MCF 10A (cell line): ENCODE data around the gene RGS19. TPM values are rescaled to one million over a fixed set of nuclear protein-coding genes. Genes with fewer than 3 reads are reported as not detected.

Source experiments
- BruUV-seq: library from RNA; stranded (reverse); fragments of 400-500 nt; replicated peaks from 2 replicates; lab custom pipeline; 2021; lab: Mats Ljungman, UMichigan
- CTCF ChIA-PET: fragments of 300-600 bp; sonication (Branson Sonifier 250); formaldehyde crosslinking; extraction: SDS; loops from one replicate; lab custom pipeline; 2021; ENCODE audit warnings: antibody characterized with exemption, inconsistent platforms; lab: Yijun Ruan, JAX
- POLR2A ChIA-PET: fragments of 300-600, 350-650 bp; sonication (Branson Sonifier 250); formaldehyde crosslinking; extraction: SDS; loops from one replicate; lab custom pipeline; 2020; ENCODE audit warnings: antibody characterized with exemption, inconsistent platforms; lab: Yijun Ruan, JAX
- DNase-seq: peaks from one replicate; pipeline ENCODE4 v3.0.0-alpha.2; 2018; ENCODE audit not compliant: unreplicated experiment
- H3K27ac Mint-ChIP-seq: one replicate; pipeline ENCODE4 v1.8.0; 2022; ENCODE audit warnings: mild to moderate bottlenecking, low read depth, mixed read lengths; ENCODE audit not compliant: unreplicated experiment
- H3K27me3 Mint-ChIP-seq: one replicate; pipeline ENCODE4 v1.8.0; 2022; ENCODE audit warnings: mixed read lengths; ENCODE audit not compliant: insufficient read depth, unreplicated experiment
- H3K36me3 Mint-ChIP-seq: one replicate; pipeline ENCODE4 v1.8.0; 2022; ENCODE audit warnings: mild to moderate bottlenecking, moderate library complexity, mixed read lengths; ENCODE audit not compliant: insufficient read depth, unreplicated experiment
- H3K4me1 Mint-ChIP-seq: one replicate; pipeline ENCODE4 v1.8.0; 2022; ENCODE audit warnings: mixed read lengths; ENCODE audit not compliant: insufficient read depth, unreplicated experiment
- H3K4me3 Mint-ChIP-seq: one replicate; pipeline ENCODE4 v1.8.0; 2022; ENCODE audit warnings: mild to moderate bottlenecking, moderate library complexity, mixed read lengths; ENCODE audit not compliant: unreplicated experiment
- H3K9me3 Mint-ChIP-seq: one replicate; pipeline ENCODE4 v1.8.0; 2022; ENCODE audit warnings: mixed read lengths; ENCODE audit not compliant: unreplicated experiment
- intact Hi-C: fragments of 100-400 bp; cut with micrococcal nuclease; formaldehyde crosslinking; loops from 2 replicates; pipeline ENCODE4 v1.14.1; 2022
- total RNA-seq: library from RNA; stranded (reverse); gene quantifications from 2 replicates; pipeline ENCODE4 v1.2.3, GENCODE V29; 2022
- TF ChIP-seq, protein P1 (sequence below): fragments of 200-600 bp; IDR thresholded peaks from one replicate; pipeline ENCODE4 v1.8.0; 2022; ENCODE audit warnings: antibody characterized with exemption, mild to moderate bottlenecking; ENCODE audit not compliant: unreplicated experiment

The RGS19 gene
- total RNA-seq, 1 experiment from 2014 or later: 8.8 TPM

DNA sequence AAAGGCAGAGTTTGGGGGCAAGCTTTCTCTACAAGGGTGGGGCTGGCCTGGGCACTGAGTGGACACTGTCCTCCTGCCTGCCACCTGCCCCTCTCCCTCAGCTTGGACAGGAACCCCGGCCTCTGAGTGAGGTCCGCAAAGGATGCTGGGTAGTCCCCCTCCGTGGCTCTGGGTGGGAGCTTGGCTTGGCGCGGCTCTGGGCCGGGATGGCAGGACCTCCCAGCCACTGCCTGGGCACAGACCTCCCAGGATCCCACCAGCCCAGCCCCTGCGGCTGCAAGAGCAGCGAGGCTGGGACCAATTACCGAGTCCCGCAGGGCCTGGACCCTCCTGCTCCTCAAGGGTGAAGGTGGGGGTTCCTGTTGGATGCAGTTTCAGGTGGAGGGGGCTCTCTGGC, 27.0 kb downstream of the RGS19 start:
- intact Hi-C loops: no loop called here
- no peaks in the 10 kb centered on the region for H3K36me3 Mint-ChIP-seq
- no peak for DNase-seq
- ChIA-PET CTCF (interaction anchor here (0.9 to 13.7 kb wide), 3 partner anchors 12 to 72 kb away, joined by 3 to 284 read pairs (median 6); partner anchors contain the start of genes C20orf204 and PRPF6), POLR2A (interaction anchor here (0.7 to 3.5 kb wide), 5 partner anchors 7 to 187 kb away, joined by 3 to 16 read pairs (median 4); partner anchors contain the start of genes TCEA2 and TPD52L2)
- BruUV-seq: no TSS peak
- peaks cover 7% of the 10 kb centered on the region for H3K4me1 Mint-ChIP-seq
- H3K27me3 Mint-ChIP-seq: no peaks in the 10 kb centered on the region
- H3K4me3 Mint-ChIP-seq: no peak overlapping the region
- H3K9me3 Mint-ChIP-seq: no peaks in the 10 kb centered on the region
- no peak overlapping the region for H3K27ac Mint-ChIP-seq
- TF ChIP-seq, protein P1, sequence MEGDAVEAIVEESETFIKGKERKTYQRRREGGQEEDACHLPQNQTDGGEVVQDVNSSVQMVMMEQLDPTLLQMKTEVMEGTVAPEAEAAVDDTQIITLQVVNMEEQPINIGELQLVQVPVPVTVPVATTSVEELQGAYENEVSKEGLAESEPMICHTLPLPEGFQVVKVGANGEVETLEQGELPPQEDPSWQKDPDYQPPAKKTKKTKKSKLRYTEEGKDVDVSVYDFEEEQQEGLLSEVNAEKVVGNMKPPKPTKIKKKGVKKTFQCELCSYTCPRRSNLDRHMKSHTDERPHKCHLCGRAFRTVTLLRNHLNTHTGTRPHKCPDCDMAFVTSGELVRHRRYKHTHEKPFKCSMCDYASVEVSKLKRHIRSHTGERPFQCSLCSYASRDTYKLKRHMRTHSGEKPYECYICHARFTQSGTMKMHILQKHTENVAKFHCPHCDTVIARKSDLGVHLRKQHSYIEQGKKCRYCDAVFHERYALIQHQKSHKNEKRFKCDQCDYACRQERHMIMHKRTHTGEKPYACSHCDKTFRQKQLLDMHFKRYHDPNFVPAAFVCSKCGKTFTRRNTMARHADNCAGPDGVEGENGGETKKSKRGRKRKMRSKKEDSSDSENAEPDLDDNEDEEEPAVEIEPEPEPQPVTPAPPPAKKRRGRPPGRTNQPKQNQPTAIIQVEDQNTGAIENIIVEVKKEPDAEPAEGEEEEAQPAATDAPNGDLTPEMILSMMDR: no peak

DNA sequence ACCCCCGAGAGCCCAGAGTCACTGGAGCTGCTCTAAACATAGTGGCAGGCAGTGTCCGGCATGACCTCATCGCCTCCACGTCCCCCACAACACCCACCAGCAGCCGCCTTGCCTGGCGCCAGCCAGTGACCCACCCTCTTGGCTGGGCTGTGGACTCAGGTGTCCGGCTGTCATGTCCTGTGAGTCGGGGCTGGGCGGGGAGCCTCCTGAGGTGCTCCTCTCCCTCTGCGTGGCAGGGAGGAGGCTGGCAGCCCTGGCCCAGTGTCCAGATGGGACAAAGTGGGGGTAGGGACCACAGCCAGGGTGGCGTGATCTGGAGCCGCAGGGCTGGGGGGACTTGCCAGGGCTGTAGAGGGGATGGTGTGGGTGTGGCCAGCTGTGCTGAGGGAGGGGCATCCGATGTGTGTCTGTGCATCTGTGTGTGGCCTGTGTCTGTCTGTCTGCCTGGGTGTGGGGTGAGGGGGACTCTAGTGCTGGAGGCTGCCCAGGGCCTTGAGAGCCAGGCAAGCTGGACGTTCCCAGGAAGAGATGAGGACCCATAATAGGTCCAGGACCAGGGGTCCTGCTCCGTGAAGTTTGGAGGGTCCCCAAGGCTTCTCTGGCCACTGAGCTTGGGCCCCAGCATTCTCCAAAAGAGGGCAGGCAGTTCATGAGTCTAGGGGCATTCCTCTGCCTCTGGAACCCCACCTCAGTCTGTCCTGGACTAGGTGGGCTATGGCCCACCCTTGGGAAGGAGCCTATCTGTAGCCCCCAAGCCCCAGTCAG, 27.6 kb downstream of the RGS19 start:
- TF ChIP-seq, protein P1: no peak
- no peak overlapping the region for H3K27ac Mint-ChIP-seq
- intact Hi-C loops: no loop called here
- ChIA-PET CTCF (interaction anchor here (0.9 to 13.7 kb wide), 4 partner anchors 9 to 71 kb away, joined by 3 to 284 read pairs (median 4); partner anchors contain the start of genes C20orf204 and PRPF6), POLR2A (interaction anchor here (0.8 to 3.5 kb wide), 3 partner anchors 10 to 187 kb away, joined by 3 to 16 read pairs (median 3); partner anchors contain the start of genes TCEA2 and TPD52L2)
- no peaks in the 10 kb centered on the region for H3K27me3 Mint-ChIP-seq
- peaks cover 7% of the 10 kb centered on the region for H3K4me1 Mint-ChIP-seq
- no peaks in the 10 kb centered on the region for H3K36me3 Mint-ChIP-seq
- no peaks in the 10 kb centered on the region for H3K9me3 Mint-ChIP-seq
- no TSS peak for BruUV-seq
- no peak for DNase-seq
- H3K4me3 Mint-ChIP-seq: no peak overlapping the region

DNA sequence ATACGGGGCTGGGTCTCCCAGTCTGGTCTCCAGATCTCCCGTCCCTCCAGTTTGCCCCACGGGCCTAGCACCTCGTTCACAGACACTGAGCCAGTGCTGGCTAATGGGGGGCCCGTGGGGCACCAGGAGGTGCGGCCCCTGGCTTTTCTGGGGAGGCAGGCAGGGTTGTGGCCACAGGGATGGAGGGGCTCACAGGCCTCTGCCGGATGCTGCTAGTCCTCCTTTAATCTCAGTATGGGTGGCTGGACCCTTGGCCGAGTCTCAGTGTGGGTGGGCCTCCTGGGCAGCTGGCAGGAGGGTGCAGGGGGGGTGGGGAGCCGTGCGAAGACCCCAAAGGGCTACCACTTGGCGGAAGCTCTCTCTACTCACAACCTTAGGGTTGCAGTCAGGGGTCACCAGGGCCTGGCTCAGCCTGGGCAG, 28.3 kb downstream of the RGS19 start:
- Mint-ChIP-seq H3K36me3 (no peaks in the 10 kb centered on the region), H3K9me3 (no peaks in the 10 kb centered on the region), H3K27me3 (no peaks in the 10 kb centered on the region), H3K4me3 (no peak overlapping the region), H3K27ac (no peak overlapping the region), H3K4me1 (peaks cover 9% of the 10 kb centered on the region)
- CTCF ChIA-PET: interaction anchor here (1.0 to 13.7 kb wide), 2 partner anchors 9 to 10 kb away, joined by 3 to 284 read pairs; partner anchors contain the start of gene C20orf204
- TF ChIP-seq, protein P1: no peak
- POLR2A ChIA-PET: interaction anchor here (0.8 to 3.0 kb wide), 3 partner anchors 10 to 12 kb away, joined by 3 to 11 read pairs (median 3); no protein-coding TSS in a partner anchor
- BruUV-seq: no TSS peak
- intact Hi-C loops: no loop called here
- no peak for DNase-seq
